Activated naive CD4-positive, alpha-beta T cell treated with anti-CD3 and anti-CD28 coated beads, Interleukin-2, amount 10 ng/mL, durations not matched to agents 7 days and 5 days (primary cell): ENCODE data around the gene ABCB11.
"Not testable (repeated sequence)": the region's sequence is repeated elsewhere in the genome, so short reads cannot be mapped to it uniquely, and the experiment has no call there.

Experiments used
- CTCF ChIA-PET: fragments of 350-600 bp; sonication (Branson Sonifier 250); formaldehyde crosslinking; loops from one replicate; lab custom pipeline; 2021; ENCODE audit warnings: antibody characterized with exemption; lab: Charles Lee
- DNase-seq: peaks from one replicate; pipeline ENCODE4 v3.0.0-alpha.2; 2020
- H3K27ac Mint-ChIP-seq: one replicate; pipeline ENCODE4 v1.8.0; 2021; ENCODE audit warnings: mild to moderate bottlenecking, moderate library complexity, mixed read lengths
- H3K27me3 Mint-ChIP-seq: one replicate; pipeline ENCODE4 v1.8.0; 2021; ENCODE audit warnings: mild to moderate bottlenecking, mixed read lengths
- H3K36me3 Mint-ChIP-seq: one replicate; pipeline ENCODE4 v1.8.0; 2021; ENCODE audit warnings: mixed read lengths
- H3K4me1 Mint-ChIP-seq: one replicate; pipeline ENCODE4 v1.8.0; 2021; ENCODE audit warnings: mixed read lengths
- H3K4me3 Mint-ChIP-seq: one replicate; pipeline ENCODE4 v1.8.0; 2021; ENCODE audit warnings: mild to moderate bottlenecking, moderate library complexity, mixed read lengths
- H3K9me3 Mint-ChIP-seq: one replicate; pipeline ENCODE4 v1.8.0; 2021; ENCODE audit warnings: mixed read lengths

Gene ABCB11

GRCh38 chr2:168884975-168885374 is 146.1 kb downstream of the ABCB11 start:
- Mint-ChIP-seq H3K36me3 (peaks cover 52% of the 10 kb centered on the region), H3K27me3 (no peaks in the 10 kb centered on the region), H3K9me3 (no peaks in the 10 kb centered on the region), H3K4me1 (peaks cover 24% of the 10 kb centered on the region), H3K4me3 (no peak overlapping the region), H3K27ac (no peak overlapping the region)
- DNase-seq = no peak
- CTCF ChIA-PET = interaction anchor here (0.6 kb wide), 1 partner anchor 536 kb away, joined by 3 read pairs; no protein-coding TSS in a partner anchor

DNA sequence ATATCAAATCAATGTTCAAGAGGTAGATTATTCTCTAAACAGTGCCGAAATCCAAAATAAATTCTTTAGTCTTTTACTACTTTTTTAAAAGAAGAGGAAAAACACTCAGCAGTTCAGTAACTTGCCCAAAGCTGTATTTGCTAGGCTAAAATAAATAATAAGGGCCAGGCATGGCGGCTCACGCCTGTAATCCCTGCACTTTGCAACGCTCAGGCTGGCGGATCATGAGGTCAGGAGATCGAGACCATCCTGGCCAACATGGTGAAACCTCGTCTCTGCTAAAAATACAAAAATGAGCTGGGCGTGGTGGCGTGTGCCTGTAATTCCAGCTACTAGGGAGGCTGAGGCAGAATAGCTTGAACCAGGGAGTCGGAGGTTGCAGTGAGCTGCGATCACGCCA is 149.0 kb downstream of the ABCB11 start:
- DNase-seq, H3K27me3 Mint-ChIP-seq, H3K4me1 Mint-ChIP-seq, H3K4me3 Mint-ChIP-seq, H3K9me3 Mint-ChIP-seq, H3K27ac Mint-ChIP-seq, CTCF ChIA-PET: not testable (repeated sequence)
- H3K36me3 Mint-ChIP-seq = peaks cover 39% of the 10 kb centered on the region

DNA sequence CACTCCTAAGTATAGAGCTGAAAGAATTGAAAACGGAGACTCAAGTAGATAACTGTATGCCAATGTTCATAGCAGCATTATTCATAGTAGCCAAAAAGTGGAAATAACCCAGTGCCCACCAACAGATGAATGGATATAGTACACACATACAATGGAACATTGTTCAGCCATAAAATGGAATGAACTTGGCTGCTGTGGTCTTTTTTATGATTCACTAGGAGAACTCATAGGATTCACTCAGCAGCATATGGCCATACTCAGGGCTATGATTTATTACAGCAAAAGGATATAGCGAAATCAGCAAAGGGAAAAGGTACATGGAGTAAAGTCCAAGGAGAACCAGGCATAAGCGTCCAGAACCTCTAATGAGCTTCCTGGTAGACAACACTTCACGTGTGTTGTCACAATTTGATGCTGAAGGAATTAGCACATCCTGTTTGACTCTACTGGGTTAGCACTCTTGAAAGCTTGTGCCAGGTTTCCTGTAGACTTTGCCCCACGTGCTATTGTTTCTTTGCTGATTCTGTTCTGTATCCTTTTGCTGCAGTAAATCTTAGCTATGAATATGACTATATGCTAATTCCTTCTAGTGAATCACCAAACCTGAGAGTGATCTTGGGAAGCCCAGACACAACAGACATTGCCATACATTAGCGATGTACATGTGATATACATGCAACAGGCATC is 156.6 kb downstream of the ABCB11 start:
- H3K9me3 Mint-ChIP-seq = no peaks in the 10 kb centered on the region
- CTCF ChIA-PET = no interaction called here
- DNase-seq = no peak
- H3K27me3 Mint-ChIP-seq = no peaks in the 10 kb centered on the region
- peaks cover 50% of the 10 kb centered on the region for H3K36me3 Mint-ChIP-seq
- no peak overlapping the region for H3K27ac Mint-ChIP-seq
- H3K4me1 Mint-ChIP-seq = no peaks in the 10 kb centered on the region
- H3K4me3 Mint-ChIP-seq = no peak overlapping the region

- CTCF ChIA-PET, DNase-seq, H3K4me3 Mint-ChIP-seq, H3K27me3 Mint-ChIP-seq, H3K9me3 Mint-ChIP-seq, H3K27ac Mint-ChIP-seq, H3K4me1 Mint-ChIP-seq: not testable (repeated sequence)
- H3K36me3 Mint-ChIP-seq = peaks cover 70% of the 10 kb centered on the region
These were observed 160.3 kb downstream of the ABCB11 start for GRCh38 chr2:168870824-168871223.
